Stimulated activated naive B cell treated with anti-CD40 and anti-IgM and Interleukin-4, amounts not matched to agents 10 μg/mL and 1 μg/mL and 100 μg/mL, for 72 hours (primary cell): ENCODE measurements around the gene ATXN10.

Experiments used
- ATAC-seq, 2 donors: fragments of 150-1000 bp; cut with Tn5 transposase; replicated peaks; 2 replicates each; pipeline ENCODE4 v1.10.0; 2021; ENCODE audit warnings: moderate library complexity in 1 of 2
- DNase-seq: peaks from one replicate; pipeline ENCODE4 v3.0.0; 2021
- H3K27ac Mint-ChIP-seq: one replicate; pipeline ENCODE4 v1.8.0; 2022; ENCODE audit warnings: mild to moderate bottlenecking, mixed read lengths
- H3K27me3 Mint-ChIP-seq, 2 donors: one replicate each; pipeline ENCODE4 v1.8.0; 2022; ENCODE audit warnings: mixed read lengths in 2 of 2
- H3K36me3 Mint-ChIP-seq, 2 donors: one replicate each; pipeline ENCODE4 v1.8.0; 2022; ENCODE audit warnings: mixed read lengths in 2 of 2, mild to moderate bottlenecking in 1 of 2
- H3K4me1 Mint-ChIP-seq, 2 donors: one replicate each; pipeline ENCODE4 v1.8.0; 2022; ENCODE audit warnings: mixed read lengths in 2 of 2, mild to moderate bottlenecking in 1 of 2
- H3K4me3 Mint-ChIP-seq, 2 donors: one replicate each; pipeline ENCODE4 v1.8.0; 2022; ENCODE audit warnings: mild to moderate bottlenecking in 2 of 2, mixed read lengths in 2 of 2, moderate library complexity in 1 of 2
- H3K9me3 Mint-ChIP-seq, 2 donors: one replicate each; pipeline ENCODE4 v1.8.0; 2022; ENCODE audit warnings: mixed read lengths in 2 of 2, mild to moderate bottlenecking in 1 of 2

ATXN10 gene

GRCh38 chr22:45893516-45893915, 221.9 kb downstream of the ATXN10 start:
- Mint-ChIP-seq H3K4me1 (no peaks in the 10 kb centered on the region), H3K9me3 (no peaks in the 10 kb centered on the region), H3K27ac (no peak overlapping the region), H3K27me3 (peaks cover 12 to 59% of the 10 kb centered on the region in 2 donors), H3K36me3 (no peaks in the 10 kb centered on the region), H3K4me3 (no peak overlapping the region)
- DNase-seq = no peak
- ATAC-seq = no peak
